Measurements from ENCODE around the gene CCN6. TPM values are rescaled to one million over a fixed set of nuclear protein-coding genes. Genes with fewer than 3 reads are reported as not detected.

Gene CCN6
- polyA plus RNA-seq, 3 donors: 2.9 to 3.8 (median 3.5) TPM

DNA sequence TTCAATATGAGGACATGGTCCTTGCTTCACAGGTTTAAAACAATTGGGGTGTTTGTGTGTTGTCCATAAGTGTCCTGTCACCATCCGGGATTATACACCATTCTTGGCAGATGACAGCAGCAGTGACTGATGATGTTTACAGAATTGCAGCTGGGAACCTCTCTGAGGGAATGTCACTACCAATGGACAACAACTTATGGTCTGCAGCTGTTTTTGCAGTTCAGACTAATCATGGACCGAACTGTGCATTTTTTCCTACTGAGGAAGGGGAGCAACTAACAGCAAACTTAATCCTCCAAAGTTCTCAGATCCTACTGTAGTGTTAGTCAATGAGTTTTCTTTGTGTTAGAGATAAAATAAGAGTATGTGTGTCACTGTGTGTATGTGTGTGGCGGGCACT lies 59.5 kb downstream of the CCN6 start:
- peak; percentile 22 for DNase-seq

- peak; percentile 5 for DNase-seq
Measured at GRCh38 chr6:112113918-112114317, 60.0 kb downstream of the CCN6 start.

DNA sequence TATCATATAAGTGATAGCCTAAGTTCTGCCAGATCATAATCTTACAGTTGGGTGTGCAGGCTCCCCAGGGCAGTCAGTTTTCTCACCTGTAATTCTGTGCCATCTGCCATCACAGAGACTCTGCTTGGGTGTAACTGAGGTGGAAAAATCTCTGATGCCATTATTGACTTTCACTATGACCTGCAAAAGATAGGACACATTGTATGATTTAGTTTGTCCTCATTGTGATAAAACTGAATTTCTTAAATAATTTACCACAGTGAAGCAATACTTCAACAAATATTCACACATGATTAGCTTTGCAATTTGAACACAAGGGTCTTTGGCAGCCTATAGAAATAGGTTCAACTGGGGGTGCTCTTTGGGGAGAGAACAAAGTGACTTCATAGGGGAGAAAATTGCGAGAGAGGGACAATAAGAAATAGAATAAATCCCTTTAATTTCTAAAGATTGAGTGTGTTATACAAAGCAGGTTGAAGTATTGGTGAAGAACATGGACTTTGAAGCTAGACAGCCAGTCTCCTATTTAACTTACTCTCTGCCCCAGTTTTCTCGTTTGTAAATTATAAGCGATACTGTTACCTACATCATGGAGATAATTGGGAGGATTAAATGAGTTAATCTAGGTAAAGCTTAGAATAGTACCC lies 60.8 kb downstream of the CCN6 start:
- DNase-seq: no peak

DNA sequence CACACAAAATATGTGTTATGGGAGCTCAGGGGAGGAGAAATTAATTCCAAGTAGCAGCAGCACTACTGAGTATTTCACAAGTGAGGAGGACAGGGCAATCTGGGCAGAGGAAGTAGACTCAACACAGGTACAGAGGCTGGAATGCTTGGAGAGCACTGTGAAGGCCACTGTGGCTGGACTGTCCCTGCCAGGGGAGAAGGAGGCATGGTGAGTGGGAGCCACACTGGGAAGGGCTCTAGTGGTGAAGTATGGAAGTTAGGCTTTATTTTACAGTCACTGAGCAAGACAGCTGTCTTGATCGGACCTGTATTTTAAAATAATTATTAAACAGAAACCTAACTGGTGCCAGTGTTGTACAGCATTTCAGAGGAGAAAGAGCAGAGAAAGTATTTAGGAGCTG lies 62.3 kb downstream of the CCN6 start:
- DNase-seq: no peak

GRCh38 chr6:112117554-112117953 lies 63.6 kb downstream of the CCN6 start:
- no peak for DNase-seq

GRCh38 chr6:112118034-112118433 lies 64.1 kb downstream of the CCN6 start:
- DNase-seq: no peak

Other genes starting within 250 kb of the CCN6 start
- 100 to 1,000 TPM; 149 to 171 (median 159) TPM for gene FYN, start 180.7 kb upstream of the CCN6 start, polyA plus RNA-seq (ENCODE audit: insufficient read length in 3 of 3)
- gene TUBE1, start 33.4 kb downstream of the CCN6 start, polyA plus RNA-seq (ENCODE audit: insufficient read length in 3 of 3): 10 to 100 TPM; 22.6 to 49.5 (median 49.1) TPM
- 10 to 100 TPM; 44.2 to 46.4 (median 45.8) TPM for gene FAM229B, start 33.5 kb downstream of the CCN6 start, polyA plus RNA-seq (ENCODE audit: insufficient read length in 3 of 3)
- gene LAMA4, start 200.5 kb downstream of the CCN6 start, polyA plus RNA-seq (ENCODE audit: insufficient read length in 3 of 3): 10 to 100 TPM; 77.4 to 93.6 (median 90.1) TPM